Panc1 (cell line): ENCODE results near the gene DPYSL3. TPM values are rescaled to one million over a fixed set of nuclear protein-coding genes. Genes with fewer than 3 reads are reported as not detected.

Experiments
- ATAC-seq: fragments of 200-7000 bp; cut with Tn5 transposase; 2 replicates; pipeline ENCODE4 v1.9.1; 2020; ENCODE audit warnings: mild to moderate bottlenecking, moderate library complexity
- BruUV-seq: library from RNA; stranded (reverse); fragments of 400-500 nt; replicated peaks from 2 replicates; lab custom pipeline; 2021; lab: Mats Ljungman, UMichigan
- CTCF ChIA-PET: fragments of 300-600 bp; sonication (Branson Sonifier 250); formaldehyde crosslinking; loops from one replicate; lab custom pipeline; 2022; ENCODE audit warnings: antibody characterized with exemption; lab: Charles Lee
- POLR2A ChIA-PET: fragments of 300-600 bp; sonication (Branson Sonifier 250); formaldehyde crosslinking; loops from one replicate; lab custom pipeline; 2022; ENCODE audit warnings: antibody characterized with exemption; lab: Charles Lee
- DNase-seq: peaks from one replicate; pipeline ENCODE4 v3.0.0-alpha.2; 2010; ENCODE audit warnings: low read depth, low spot score
- H3K27ac ChIP-seq: 2 replicates; pipeline ENCODE4 v1.5.1; 2011; ENCODE audit warnings: mild to moderate bottlenecking, low read length, inconsistent platforms
- H3K27me3 ChIP-seq: fragments of 200-500 bp; sonication (Bioruptor generic); 2 replicates; pipeline ENCODE4 v1.6.0; 2014; ENCODE audit warnings: low read length, inconsistent platforms; ENCODE audit not compliant: control insufficient read depth, insufficient read depth
- H3K36me3 ChIP-seq: fragments of 200-500 bp; sonication (Bioruptor generic); 2 replicates; pipeline ENCODE4 v1.5.1; 2014; ENCODE audit warnings: inconsistent platforms, mild to moderate bottlenecking, low read length, moderate library complexity; ENCODE audit not compliant: control insufficient read depth, insufficient read depth
- H3K4me1 ChIP-seq: 2 replicates; pipeline ENCODE4 v1.5.1; 2011; ENCODE audit warnings: inconsistent platforms, mild to moderate bottlenecking, low read length, moderate library complexity; ENCODE audit not compliant: control insufficient read depth, insufficient read depth
- H3K4me3 ChIP-seq, 2 experiments: 2 replicates each; pipeline ENCODE4 v1.5.1; 2011 to 2012; ENCODE audit warnings: low read depth in 2 of 2, low read length in 2 of 2, mild to moderate bottlenecking in 2 of 2, inconsistent platforms in 1 of 2, moderate library complexity in 1 of 2
- H3K9me3 ChIP-seq: fragments of 200-500 bp; sonication (Bioruptor generic); 2 replicates; pipeline ENCODE4 v1.5.1; 2014; ENCODE audit warnings: low read depth, mild to moderate bottlenecking, inconsistent platforms, low read length, moderate library complexity; ENCODE audit not compliant: control insufficient read depth, insufficient read depth
- POLR2AphosphoS5 ChIP-seq: IDR thresholded peaks from 2 replicates; pipeline ENCODE4 v1.6.1; 2012; ENCODE audit warnings: mild to moderate bottlenecking, low read depth, low read length, moderate library complexity
- SIN3A ChIP-seq: IDR thresholded peaks from 2 replicates; pipeline ENCODE4 v1.6.1; 2012; ENCODE audit warnings: low read depth, mild to moderate bottlenecking, low read length, moderate library complexity, borderline replicate concordance; ENCODE audit not compliant: insufficient read depth
- TCF7L2 ChIP-seq: IDR thresholded peaks from 2 replicates; pipeline ENCODE4 v1.6.1; 2011; ENCODE audit warnings: mild to moderate bottlenecking, low read depth, low read length, inconsistent platforms
- in situ Hi-C: cut with HindIII; loops from 2 replicates; pipeline ENCODE4 v1.10.0; 2016; ENCODE audit warnings: low sequenced_read_pairs, low pct_unique_long_range_greater_than_20kb
- intact Hi-C: fragments of 100-400 bp; cut with micrococcal nuclease; formaldehyde crosslinking; loops from one replicate; pipeline ENCODE4 v1.10.0; 2022; ENCODE audit not compliant: unreplicated experiment
- total RNA-seq: library from RNA; stranded (reverse); gene quantifications from one replicate; pipeline ENCODE4 v1.2.1, GENCODE V29; 2021; ENCODE audit not compliant: unreplicated experiment
- TF ChIP-seq, protein P1 (sequence below), 2 experiments: IDR thresholded peaks; 2 replicates each; pipeline ENCODE4 v1.6.1; 2011 to 2012; ENCODE audit warnings: low read depth in 2 of 2, control low read depth in 1 of 2, low read length in 1 of 2, mild to moderate bottlenecking in 1 of 2, moderate library complexity in 1 of 2; ENCODE audit not compliant: insufficient read depth in 1 of 2
- TF ChIP-seq, protein P2 (sequence below): fragments of 450-650 bp; IDR thresholded peaks from 2 replicates; pipeline ENCODE4 v1.5.1; 2017; ENCODE audit warnings: mild to moderate bottlenecking

DPYSL3 gene
- total RNA-seq, 1 experiment from 2014 or later = 1.1 TPM

DNA sequence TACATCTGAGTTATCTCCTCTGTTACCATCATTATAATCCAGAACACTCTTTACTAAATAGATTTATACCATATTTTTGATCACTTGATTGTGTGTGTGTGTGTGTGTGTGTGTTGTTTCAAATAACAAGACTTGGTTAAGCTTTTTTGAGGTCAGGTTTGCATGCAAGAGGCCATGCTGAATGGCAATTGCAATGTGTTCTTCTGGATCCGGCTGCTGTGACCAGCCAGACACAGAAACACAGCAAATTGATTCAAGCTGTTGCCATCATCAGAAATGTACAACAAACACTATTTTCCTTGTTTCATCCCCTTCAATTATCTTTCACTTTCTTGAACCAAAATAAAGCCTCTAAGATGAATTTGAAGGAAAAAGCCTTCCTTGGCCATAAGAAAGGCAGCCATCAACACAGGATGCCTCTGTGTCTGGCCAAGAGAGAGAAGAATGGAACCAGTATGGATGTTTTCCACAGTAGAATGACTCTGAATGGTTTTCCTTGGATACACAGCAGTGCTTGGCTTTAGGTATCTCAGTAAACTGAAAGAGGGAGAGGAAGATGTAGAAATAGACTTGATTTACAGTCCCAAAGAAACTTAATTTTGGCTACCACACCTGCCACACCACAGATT, 53.9 kb downstream of the DPYSL3 start:
- CTCF ChIA-PET = no interaction called here
- Histone ChIP-seq H3K9me3 (no peaks in the 10 kb centered on the region), H3K27ac (no peak overlapping the region), H3K27me3 (peaks cover 12% of the 10 kb centered on the region), H3K4me1 (peaks cover 6% of the 10 kb centered on the region; the same call in 1 of the 2 replicates), H3K4me3 (no peak overlapping the region), H3K36me3 (no peaks in the 10 kb centered on the region)
- POLR2A ChIA-PET = interaction anchor here (0.7 kb wide), 1 partner anchor 126 kb away, joined by 5 read pairs; no protein-coding TSS in a partner anchor
- ATAC-seq (no peak), DNase-seq (no peak)
- intact Hi-C loops (no loop called here), in situ Hi-C loops (no loop called here)
- no TSS peak for BruUV-seq
- TF ChIP-seq SIN3A = no peak
- TF ChIP-seq TCF7L2 = no peak
- TF ChIP-seq, protein P1, sequence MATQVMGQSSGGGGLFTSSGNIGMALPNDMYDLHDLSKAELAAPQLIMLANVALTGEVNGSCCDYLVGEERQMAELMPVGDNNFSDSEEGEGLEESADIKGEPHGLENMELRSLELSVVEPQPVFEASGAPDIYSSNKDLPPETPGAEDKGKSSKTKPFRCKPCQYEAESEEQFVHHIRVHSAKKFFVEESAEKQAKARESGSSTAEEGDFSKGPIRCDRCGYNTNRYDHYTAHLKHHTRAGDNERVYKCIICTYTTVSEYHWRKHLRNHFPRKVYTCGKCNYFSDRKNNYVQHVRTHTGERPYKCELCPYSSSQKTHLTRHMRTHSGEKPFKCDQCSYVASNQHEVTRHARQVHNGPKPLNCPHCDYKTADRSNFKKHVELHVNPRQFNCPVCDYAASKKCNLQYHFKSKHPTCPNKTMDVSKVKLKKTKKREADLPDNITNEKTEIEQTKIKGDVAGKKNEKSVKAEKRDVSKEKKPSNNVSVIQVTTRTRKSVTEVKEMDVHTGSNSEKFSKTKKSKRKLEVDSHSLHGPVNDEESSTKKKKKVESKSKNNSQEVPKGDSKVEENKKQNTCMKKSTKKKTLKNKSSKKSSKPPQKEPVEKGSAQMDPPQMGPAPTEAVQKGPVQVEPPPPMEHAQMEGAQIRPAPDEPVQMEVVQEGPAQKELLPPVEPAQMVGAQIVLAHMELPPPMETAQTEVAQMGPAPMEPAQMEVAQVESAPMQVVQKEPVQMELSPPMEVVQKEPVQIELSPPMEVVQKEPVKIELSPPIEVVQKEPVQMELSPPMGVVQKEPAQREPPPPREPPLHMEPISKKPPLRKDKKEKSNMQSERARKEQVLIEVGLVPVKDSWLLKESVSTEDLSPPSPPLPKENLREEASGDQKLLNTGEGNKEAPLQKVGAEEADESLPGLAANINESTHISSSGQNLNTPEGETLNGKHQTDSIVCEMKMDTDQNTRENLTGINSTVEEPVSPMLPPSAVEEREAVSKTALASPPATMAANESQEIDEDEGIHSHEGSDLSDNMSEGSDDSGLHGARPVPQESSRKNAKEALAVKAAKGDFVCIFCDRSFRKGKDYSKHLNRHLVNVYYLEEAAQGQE (IDR thresholded peaks at IDR 0.05; ENCODE audit: insufficient read depth in 1 of 2, low read depth in 2 of 2, low read length in 1 of 2) = no peak
- TF ChIP-seq, protein P2, sequence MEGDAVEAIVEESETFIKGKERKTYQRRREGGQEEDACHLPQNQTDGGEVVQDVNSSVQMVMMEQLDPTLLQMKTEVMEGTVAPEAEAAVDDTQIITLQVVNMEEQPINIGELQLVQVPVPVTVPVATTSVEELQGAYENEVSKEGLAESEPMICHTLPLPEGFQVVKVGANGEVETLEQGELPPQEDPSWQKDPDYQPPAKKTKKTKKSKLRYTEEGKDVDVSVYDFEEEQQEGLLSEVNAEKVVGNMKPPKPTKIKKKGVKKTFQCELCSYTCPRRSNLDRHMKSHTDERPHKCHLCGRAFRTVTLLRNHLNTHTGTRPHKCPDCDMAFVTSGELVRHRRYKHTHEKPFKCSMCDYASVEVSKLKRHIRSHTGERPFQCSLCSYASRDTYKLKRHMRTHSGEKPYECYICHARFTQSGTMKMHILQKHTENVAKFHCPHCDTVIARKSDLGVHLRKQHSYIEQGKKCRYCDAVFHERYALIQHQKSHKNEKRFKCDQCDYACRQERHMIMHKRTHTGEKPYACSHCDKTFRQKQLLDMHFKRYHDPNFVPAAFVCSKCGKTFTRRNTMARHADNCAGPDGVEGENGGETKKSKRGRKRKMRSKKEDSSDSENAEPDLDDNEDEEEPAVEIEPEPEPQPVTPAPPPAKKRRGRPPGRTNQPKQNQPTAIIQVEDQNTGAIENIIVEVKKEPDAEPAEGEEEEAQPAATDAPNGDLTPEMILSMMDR = no peak
- no peak for TF ChIP-seq POLR2AphosphoS5

DNA sequence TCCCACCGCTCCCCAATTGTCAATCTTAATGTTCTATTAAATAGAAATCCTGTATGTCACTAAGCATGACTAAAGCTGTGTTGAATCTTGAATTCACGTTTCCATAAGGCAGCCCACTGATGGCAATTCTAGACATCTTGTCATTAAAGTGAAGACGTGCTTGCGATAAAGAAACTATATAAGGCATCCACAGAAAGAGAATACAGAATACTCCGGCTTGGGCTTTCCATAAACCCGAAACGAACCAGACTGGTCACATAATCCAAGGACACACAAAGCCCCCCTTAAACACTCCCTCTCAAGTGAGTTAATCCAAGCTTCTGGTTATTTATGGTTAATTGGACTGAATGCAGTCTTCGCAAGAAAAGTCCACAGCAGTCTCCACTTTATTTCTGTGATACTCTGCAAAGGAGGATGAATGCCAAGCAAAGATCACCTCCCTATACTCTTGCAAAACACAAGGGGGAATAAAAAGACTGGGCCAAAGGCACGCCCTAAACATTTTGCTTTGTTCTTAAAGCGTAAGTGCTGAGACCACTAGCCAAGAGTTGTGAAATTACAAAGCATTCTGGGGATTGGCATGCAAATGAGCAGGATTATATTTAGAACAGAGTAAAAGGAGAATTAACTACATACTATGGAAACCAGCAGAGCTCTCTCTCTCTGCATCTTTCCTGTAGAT, 54.7 kb downstream of the DPYSL3 start:
- Histone ChIP-seq H3K4me1 (peaks cover 6% of the 10 kb centered on the region; the same call in 1 of the 2 replicates), H3K36me3 (no peaks in the 10 kb centered on the region), H3K4me3 (no peak overlapping the region), H3K27ac (no peak overlapping the region), H3K27me3 (peaks cover 14% of the 10 kb centered on the region), H3K9me3 (no peaks in the 10 kb centered on the region)
- BruUV-seq = no TSS peak
- intact Hi-C loops = loop anchor here (1.0 kb wide), 1 partner anchor 123 kb away; no protein-coding TSS in a partner anchor
- TF ChIP-seq TCF7L2 = no peak
- no peak for TF ChIP-seq SIN3A
- TF ChIP-seq, protein P1 (IDR thresholded peaks at IDR 0.05; ENCODE audit: insufficient read depth in 1 of 2, low read depth in 2 of 2, low read length in 1 of 2) = no peak
- no peak for TF ChIP-seq POLR2AphosphoS5
- TF ChIP-seq, protein P2 = no peak
- in situ Hi-C loops = no loop called here
- ChIA-PET CTCF (interaction anchor here (0.6 kb wide), 1 partner anchor 122 kb away, joined by 5 read pairs; no protein-coding TSS in a partner anchor), POLR2A (interaction anchor here (0.7 kb wide), 1 partner anchor 127 kb away, joined by 5 read pairs; no protein-coding TSS in a partner anchor)
- DNase-seq = no peak
- no peak for ATAC-seq
